ENCODE results near the gene DHFR.

- TF ChIP-seq EZH2 (IDR thresholded peaks at IDR 0.05; ENCODE audit: insufficient read depth, poor library complexity, severe bottlenecking), result no peak
- TF ChIP-seq EZH2phosphoT487 (IDR thresholded peaks at IDR 0.05; ENCODE audit: insufficient read depth, low read depth), result no peak
Observed at GRCh38 chr5:80592761-80593160, 62.0 kb downstream of the DHFR start.

Measured in GM23248 (cell line).